Bronchial epithelial cell (primary cell): ENCODE measurements around the gene OXA1L. TPM values are rescaled to one million over a fixed set of nuclear protein-coding genes. Genes with fewer than 3 reads are reported as not detected.

ENCODE experiments used
- DNase-seq: peaks from one replicate; pipeline ENCODE4 v3.0.0-alpha.2; 2010; ENCODE audit warnings: low read depth
- FAIRE-seq: peaks from 2 replicates; lab custom pipeline; 2011; peaks lifted over from hg19 to GRCh38; lab: Jason Lieb, UNC
- H3K27me3 ChIP-seq: 2 replicates; pipeline ENCODE4 v1.5.1; 2011; ENCODE audit warnings: low read length; ENCODE audit not compliant: control insufficient read depth, insufficient read depth
- H3K36me3 ChIP-seq: 2 replicates; pipeline ENCODE4 v1.5.1; 2011; ENCODE audit warnings: low read length; ENCODE audit not compliant: control insufficient read depth, insufficient read depth
- H3K4me3 ChIP-seq: 2 replicates; pipeline ENCODE4 v1.5.1; 2011; ENCODE audit warnings: mild to moderate bottlenecking, low read depth, low read length, control low read depth
- total RNA-seq: library from RNA; depleted of rRNA; stranded (reverse); fragments of >200 nt; gene quantifications from 2 replicates; pipeline ENCODE4 v1.2.1, GENCODE V29; 2014
- TF ChIP-seq, protein P1 (sequence below): IDR thresholded peaks from 2 replicates; pipeline ENCODE4 v1.5.1; 2011; ENCODE audit warnings: mild to moderate bottlenecking, moderate library complexity, low read length, control low read depth, inconsistent platforms; ENCODE audit not compliant: insufficient read depth, severe bottlenecking

OXA1L gene
- total RNA-seq, 1 donor from 2014 or later, result 29.2 TPM

DNA sequence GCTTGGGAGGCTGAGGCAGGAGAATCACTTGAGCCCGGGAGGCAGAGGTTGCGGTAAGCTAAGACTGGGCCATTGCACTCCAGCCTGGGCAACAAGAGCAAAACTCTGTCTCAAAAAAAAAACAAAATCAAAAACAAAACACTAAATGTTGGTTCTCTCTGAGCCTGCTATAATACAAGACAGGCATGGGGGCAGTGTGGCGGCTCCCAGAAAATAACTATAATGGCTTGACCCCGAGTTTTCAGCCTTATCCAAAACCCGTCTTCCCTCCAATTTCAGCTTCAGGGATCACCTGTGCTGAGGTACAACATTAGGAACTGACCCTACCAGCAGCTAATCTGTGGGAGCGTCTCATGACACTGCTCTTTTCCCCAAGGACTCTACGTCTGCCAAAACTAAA, 47.9 kb downstream of the OXA1L start:
- no peak for FAIRE-seq

DNA sequence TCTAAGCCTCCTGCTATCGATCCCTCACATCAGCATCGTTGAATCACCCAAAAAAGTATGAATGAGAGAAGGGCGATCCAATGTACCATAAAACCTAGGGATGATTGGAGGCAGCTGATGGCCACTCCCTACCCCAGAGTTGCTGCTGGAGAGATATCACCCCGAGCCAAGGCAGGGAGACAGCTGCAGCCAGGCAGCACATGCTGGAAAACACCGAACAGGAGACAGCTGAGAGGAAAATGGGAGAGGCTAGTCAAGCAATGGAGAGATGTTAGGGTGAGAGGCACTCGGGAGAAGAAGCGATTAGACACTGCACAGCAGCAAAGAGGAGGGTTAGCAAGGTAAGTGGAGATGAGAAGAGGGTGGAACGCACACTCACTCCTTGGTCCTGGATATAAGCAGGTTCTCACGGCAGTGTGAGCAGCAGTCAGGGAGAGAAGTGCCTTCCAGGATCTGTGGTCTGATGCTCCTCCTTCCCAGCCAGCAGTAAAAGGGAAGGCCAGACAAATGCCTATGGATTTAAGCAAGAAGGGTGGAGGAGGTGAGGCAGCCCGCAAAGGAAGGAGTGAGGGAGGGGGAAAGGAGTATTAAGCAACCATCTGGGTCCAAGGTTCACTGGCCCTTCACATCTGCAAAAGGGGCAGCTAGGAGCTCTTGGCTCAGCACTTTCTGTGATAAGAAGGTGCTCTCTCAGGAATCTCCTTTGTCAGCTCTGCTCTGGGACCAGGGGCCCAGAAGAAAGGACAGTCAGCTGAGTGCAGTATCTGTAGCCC, 48.6 kb downstream of the OXA1L start, which contains the start of gene SLC7A7:
TSS of gene SLC7A7 (minus strand) at position 495 of the 773 bp plus-strand sequence. CDS start 2,037 bp downstream, outside the sequence.
- H3K36me3 ChIP-seq, result no peaks in the 10 kb centered on the region
- H3K27me3 ChIP-seq, result no peaks in the 10 kb centered on the region
- FAIRE-seq (no peak), DNase-seq (no peak)
- TF ChIP-seq, protein P1, sequence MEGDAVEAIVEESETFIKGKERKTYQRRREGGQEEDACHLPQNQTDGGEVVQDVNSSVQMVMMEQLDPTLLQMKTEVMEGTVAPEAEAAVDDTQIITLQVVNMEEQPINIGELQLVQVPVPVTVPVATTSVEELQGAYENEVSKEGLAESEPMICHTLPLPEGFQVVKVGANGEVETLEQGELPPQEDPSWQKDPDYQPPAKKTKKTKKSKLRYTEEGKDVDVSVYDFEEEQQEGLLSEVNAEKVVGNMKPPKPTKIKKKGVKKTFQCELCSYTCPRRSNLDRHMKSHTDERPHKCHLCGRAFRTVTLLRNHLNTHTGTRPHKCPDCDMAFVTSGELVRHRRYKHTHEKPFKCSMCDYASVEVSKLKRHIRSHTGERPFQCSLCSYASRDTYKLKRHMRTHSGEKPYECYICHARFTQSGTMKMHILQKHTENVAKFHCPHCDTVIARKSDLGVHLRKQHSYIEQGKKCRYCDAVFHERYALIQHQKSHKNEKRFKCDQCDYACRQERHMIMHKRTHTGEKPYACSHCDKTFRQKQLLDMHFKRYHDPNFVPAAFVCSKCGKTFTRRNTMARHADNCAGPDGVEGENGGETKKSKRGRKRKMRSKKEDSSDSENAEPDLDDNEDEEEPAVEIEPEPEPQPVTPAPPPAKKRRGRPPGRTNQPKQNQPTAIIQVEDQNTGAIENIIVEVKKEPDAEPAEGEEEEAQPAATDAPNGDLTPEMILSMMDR, result no peak
- H3K4me3 ChIP-seq, result no peak within 1 kb of the TSS

More for the DNA sequence above, 47.9 kb downstream of the OXA1L start:
- Histone ChIP-seq H3K27me3 (no peaks in the 10 kb centered on the region), H3K4me3 (no peak overlapping the region), H3K36me3 (no peaks in the 10 kb centered on the region)
- no peak for DNase-seq
- TF ChIP-seq, protein P1, result no peak

DNA sequence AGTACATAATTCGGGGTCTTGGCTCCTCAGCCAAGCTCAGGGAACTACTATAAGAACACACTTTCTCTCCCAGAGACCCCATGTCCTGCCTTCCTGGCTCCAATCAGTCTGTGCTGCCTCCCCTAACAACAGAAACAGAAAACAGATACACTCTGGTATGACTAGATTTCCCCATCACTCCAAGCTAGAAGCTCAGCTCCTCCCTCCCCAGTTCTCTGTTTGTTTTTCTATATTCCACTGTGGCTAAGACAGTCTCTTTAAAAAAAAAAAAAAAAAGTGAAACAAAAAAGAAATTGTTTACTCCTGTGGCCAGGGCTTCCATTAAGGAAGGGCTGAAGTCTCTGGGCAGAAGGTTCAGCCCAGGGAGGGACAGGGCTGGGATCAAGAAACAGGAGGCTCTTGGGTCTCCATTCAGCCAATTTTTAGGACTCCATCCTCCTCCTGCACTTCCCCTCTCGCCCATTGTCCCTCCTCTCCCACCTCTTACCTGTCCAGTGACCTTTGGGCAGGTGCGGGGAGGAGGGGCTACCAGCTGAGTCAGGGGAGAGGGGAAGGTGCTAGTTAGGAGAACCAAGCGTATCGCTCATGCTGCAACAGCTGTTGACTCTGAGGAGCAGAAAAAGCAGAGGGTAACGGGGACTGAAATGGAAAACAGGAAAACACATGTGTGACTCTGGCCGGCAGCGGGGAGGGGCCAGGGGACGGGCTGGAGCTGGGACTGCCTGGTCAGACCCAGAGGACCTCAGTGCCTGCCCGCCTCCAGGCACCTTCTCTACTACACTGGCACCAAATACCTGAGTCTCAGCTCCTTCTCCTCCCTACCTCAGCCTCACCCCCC, 52.9 kb downstream of the OXA1L start:
- DNase-seq, result no peak
- FAIRE-seq, result no peak
- TF ChIP-seq, protein P1, result no peak
- no peaks in the 10 kb centered on the region for H3K36me3 ChIP-seq
- no peaks in the 10 kb centered on the region for H3K27me3 ChIP-seq
- H3K4me3 ChIP-seq, result no peak overlapping the region

DNA sequence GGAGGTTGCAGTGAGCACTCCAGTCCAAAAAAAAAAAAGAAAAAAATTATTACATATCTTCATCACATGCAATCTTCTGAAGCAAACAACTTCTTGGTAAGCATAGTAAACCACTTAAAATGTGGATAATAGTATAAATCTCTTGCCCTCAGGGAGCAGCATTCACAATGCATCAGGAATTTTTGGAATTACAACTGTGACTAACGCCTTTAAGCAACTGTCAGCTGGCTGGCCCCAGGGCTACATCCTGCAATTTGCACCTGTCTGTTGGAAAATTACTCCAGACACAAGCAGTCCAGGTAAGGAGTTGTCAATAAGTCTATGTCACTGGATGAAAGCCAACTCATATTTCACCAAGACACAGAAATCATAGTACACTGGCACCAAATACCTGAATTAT, 54.2 kb downstream of the OXA1L start:
- TF ChIP-seq, protein P1, result no peak
- DNase-seq (peak; percentile 75), FAIRE-seq (no peak)
- Histone ChIP-seq H3K4me3 (no peak overlapping the region), H3K36me3 (no peaks in the 10 kb centered on the region), H3K27me3 (no peaks in the 10 kb centered on the region)

DNA sequence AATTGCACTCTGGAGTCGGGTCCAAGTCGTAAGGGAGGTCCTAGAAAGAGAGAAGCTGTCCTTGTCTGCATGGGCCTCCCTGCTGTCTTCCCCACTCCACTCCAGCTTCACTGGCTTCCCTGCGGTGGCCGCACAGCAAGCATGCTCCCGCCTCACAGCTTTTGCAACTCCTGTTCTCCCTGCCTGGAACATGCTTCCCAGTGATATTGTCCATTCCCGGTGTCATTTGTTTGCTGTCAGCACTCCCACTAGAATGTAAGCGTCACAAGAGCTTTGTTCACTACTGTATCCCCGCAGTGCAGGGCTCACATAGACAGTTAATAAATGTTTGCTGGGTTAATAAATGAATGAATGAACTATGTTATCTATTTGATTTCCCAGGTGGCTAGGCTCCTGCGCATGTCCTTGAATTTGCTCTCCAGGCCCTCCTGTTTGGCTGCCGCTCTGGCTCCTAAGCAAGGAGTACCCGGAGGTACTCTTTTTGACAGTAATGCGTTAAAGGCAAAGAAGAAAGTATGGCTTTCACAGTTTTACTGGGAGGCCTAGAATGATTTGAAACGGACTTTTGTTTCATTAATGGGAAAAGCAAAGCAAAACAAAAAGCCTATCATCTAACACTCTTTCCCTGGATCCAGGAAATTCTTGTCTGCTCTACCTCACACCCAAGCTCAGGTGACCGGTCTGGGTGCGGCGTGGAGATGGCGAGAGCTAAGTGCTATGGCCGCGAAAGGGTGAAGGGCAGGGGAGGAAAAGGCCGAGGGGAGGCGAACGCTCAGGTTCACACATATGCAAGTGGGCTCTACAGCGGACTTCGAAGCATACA, 54.9 kb downstream of the OXA1L start:
- no peak for DNase-seq
- no peak for FAIRE-seq
- Histone ChIP-seq H3K4me3 (no peak overlapping the region), H3K36me3 (no peaks in the 10 kb centered on the region), H3K27me3 (no peaks in the 10 kb centered on the region)
- TF ChIP-seq, protein P1, result no peak
